ENCODE results near the gene GRIFIN. TPM values are rescaled to one million over a fixed set of nuclear protein-coding genes. Genes with fewer than 3 reads are reported as not detected.

The GRIFIN gene
- total RNA-seq, 1 donor from 2014 or later, result not detected

- Mint-ChIP-seq H3K27me3 (peaks cover 18% of the 10 kb centered on the region), H3K36me3 (ENCODE audit: insufficient read depth) (no peaks in the 10 kb centered on the region), H3K4me3 (ENCODE audit: low read depth) (no peak overlapping the region), H3K9me3 (ENCODE audit: low read depth) (no peaks in the 10 kb centered on the region), H3K27ac (no peak overlapping the region), H3K4me1 (ENCODE audit: low read depth) (peaks cover 23% of the 10 kb centered on the region)
- DNase-seq (ENCODE audit: low spot score, unreplicated experiment), result no peak
- no peak for TF ChIP-seq CTCF (IDR thresholded peaks at IDR 0.05; ENCODE audit: unreplicated experiment)
Observed at GRCh38 chr7:2514473-2515423, 38.5 kb upstream of the GRIFIN start.

- TF ChIP-seq CTCF (IDR thresholded peaks at IDR 0.05; ENCODE audit: unreplicated experiment), result no peak
- H3K4me1 Mint-ChIP-seq (ENCODE audit: low read depth), result peaks cover 23% of the 10 kb centered on the region
- H3K9me3 Mint-ChIP-seq (ENCODE audit: low read depth), result no peaks in the 10 kb centered on the region
- no peaks in the 10 kb centered on the region for H3K36me3 Mint-ChIP-seq (ENCODE audit: insufficient read depth)
- H3K27ac Mint-ChIP-seq, result no peak overlapping the region
- DNase-seq (ENCODE audit: low spot score, unreplicated experiment), result no peak
- H3K27me3 Mint-ChIP-seq, result peaks cover 18% of the 10 kb centered on the region
- H3K4me3 Mint-ChIP-seq (ENCODE audit: low read depth), result no peak overlapping the region
Observed at GRCh38 chr7:2513702-2514101, 37.5 kb upstream of the GRIFIN start.

- H3K4me3 Mint-ChIP-seq (ENCODE audit: low read depth), result no peak overlapping the region
- H3K4me1 Mint-ChIP-seq (ENCODE audit: low read depth), result peaks cover 21% of the 10 kb centered on the region
- no peaks in the 10 kb centered on the region for H3K9me3 Mint-ChIP-seq (ENCODE audit: low read depth)
- peak overlapping the region; percentile 49 for H3K27ac Mint-ChIP-seq
- H3K36me3 Mint-ChIP-seq (ENCODE audit: insufficient read depth), result no peaks in the 10 kb centered on the region
- DNase-seq (ENCODE audit: low spot score, unreplicated experiment), result no peak
- H3K27me3 Mint-ChIP-seq, result peaks cover 10% of the 10 kb centered on the region
- TF ChIP-seq CTCF (IDR thresholded peaks at IDR 0.05; ENCODE audit: unreplicated experiment), result no peak
Observed at GRCh38 chr7:2512713-2513112, 36.5 kb upstream of the GRIFIN start.

GRCh38 chr7:2512179-2512661 is 36.0 kb upstream of the GRIFIN start:
- no peak for TF ChIP-seq CTCF (IDR thresholded peaks at IDR 0.05; ENCODE audit: unreplicated experiment)
- Mint-ChIP-seq H3K9me3 (ENCODE audit: low read depth) (no peaks in the 10 kb centered on the region), H3K4me3 (ENCODE audit: low read depth) (no peak overlapping the region), H3K4me1 (ENCODE audit: low read depth) (peaks cover 19% of the 10 kb centered on the region), H3K36me3 (ENCODE audit: insufficient read depth) (no peaks in the 10 kb centered on the region), H3K27me3 (peaks cover 6% of the 10 kb centered on the region), H3K27ac (no peak overlapping the region)
- DNase-seq (ENCODE audit: low spot score, unreplicated experiment), result no peak

- Mint-ChIP-seq H3K4me3 (ENCODE audit: low read depth) (no peak overlapping the region), H3K27ac (peak overlapping the region; percentile 76), H3K4me1 (ENCODE audit: low read depth) (peaks cover 19% of the 10 kb centered on the region), H3K36me3 (ENCODE audit: insufficient read depth) (no peaks in the 10 kb centered on the region), H3K9me3 (ENCODE audit: low read depth) (no peaks in the 10 kb centered on the region), H3K27me3 (peaks cover 5% of the 10 kb centered on the region)
- TF ChIP-seq CTCF (IDR thresholded peaks at IDR 0.05; ENCODE audit: unreplicated experiment), result no peak
- no peak for DNase-seq (ENCODE audit: low spot score, unreplicated experiment)
Observed at GRCh38 chr7:2511769-2512168, 35.6 kb upstream of the GRIFIN start.

All from progenitor cell of endocrine pancreas (in vitro differentiated cells).